Rectal smooth muscle tissue (tissue), 1 donor: ENCODE results near the gene SLC25A31.
A peak's percentile ranks its signal among the peaks of the same experiment; 100 is the strongest.

Experiments used
- H3K27ac ChIP-seq: one replicate; pipeline ENCODE4 v1.7.0; 2013; ENCODE audit warnings: low read depth, low read length, inconsistent platforms
- H3K27me3 ChIP-seq: one replicate; pipeline ENCODE4 v1.7.0; 2013; ENCODE audit warnings: low read length; ENCODE audit not compliant: control insufficient read depth, insufficient read depth
- H3K36me3 ChIP-seq: one replicate; pipeline ENCODE4 v1.7.0; 2013; ENCODE audit warnings: low read length; ENCODE audit not compliant: control insufficient read depth, insufficient read depth
- H3K4me1 ChIP-seq: one replicate; pipeline ENCODE4 v1.7.0; 2013; ENCODE audit warnings: low read length; ENCODE audit not compliant: control insufficient read depth, insufficient read depth
- H3K4me3 ChIP-seq: one replicate; pipeline ENCODE4 v1.7.0; 2013; ENCODE audit warnings: low read length
- H3K9ac ChIP-seq: one replicate; pipeline ENCODE4 v1.7.0; 2013; ENCODE audit warnings: low read length

Gene SLC25A31

GRCh38 chr4:127748957-127749356, 18.8 kb downstream of the SLC25A31 start:
- no peaks in the 10 kb centered on the region for H3K36me3 ChIP-seq
- H3K4me3 ChIP-seq: no peak overlapping the region

DNA sequence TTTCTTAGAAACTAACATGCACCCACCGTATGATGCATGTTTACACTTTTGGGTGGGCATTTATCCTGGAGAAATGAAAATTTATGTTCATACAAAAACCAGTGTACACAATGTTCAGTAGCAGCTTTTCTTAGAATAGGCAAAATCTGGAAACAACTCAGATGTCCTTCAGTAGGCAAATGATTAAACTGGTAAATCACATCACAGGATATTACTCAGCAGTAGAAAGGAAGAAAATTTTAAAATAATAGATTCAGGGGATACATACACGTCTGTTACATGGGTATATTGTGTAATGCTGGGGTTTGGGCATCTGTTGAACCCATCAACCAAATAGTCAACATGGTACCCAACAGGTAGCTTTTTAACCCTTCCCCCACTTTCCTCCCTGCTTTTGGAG, 26.7 kb downstream of the SLC25A31 start:
- Histone ChIP-seq H3K36me3 (no peaks in the 10 kb centered on the region), H3K4me1 (no peaks in the 10 kb centered on the region), H3K4me3 (no peak overlapping the region), H3K9ac (no peak overlapping the region), H3K27ac (no peak overlapping the region), H3K27me3 (no peaks in the 10 kb centered on the region)

More at GRCh38 chr4:127748957-127749356, 18.8 kb downstream of the SLC25A31 start:
- Histone ChIP-seq H3K9ac (no peak overlapping the region), H3K27ac (no peak overlapping the region), H3K4me1 (no peaks in the 10 kb centered on the region), H3K27me3 (no peaks in the 10 kb centered on the region)

DNA sequence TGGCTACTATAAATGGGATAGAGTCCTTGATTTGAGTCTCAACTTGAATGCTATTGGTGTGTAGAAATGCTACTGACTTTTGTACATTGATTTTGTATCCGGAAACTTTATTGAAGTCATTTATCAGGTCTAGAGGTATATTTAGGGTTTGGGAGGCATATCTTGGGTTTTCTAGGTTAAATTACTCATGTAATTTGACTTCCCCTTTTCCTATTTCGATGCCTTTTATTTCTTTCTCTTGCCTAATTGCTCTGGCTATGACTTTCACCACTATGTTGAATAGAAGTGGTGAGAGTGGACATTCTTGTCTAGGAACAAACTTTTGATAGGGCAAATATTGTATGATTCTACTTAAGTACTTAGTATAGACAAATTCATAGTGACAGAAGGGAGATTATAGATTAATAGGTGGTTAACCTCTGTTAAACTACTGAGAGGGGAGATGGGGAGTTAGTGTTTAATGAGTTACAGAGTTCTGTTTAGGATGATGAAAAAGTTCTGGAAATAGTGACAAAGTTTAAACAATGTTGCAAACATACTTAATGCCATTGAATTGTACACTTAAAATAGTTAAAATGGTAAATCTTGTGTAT, 29.1 kb downstream of the SLC25A31 start:
- Histone ChIP-seq H3K27ac (no peak overlapping the region), H3K9ac (no peak overlapping the region), H3K36me3 (no peaks in the 10 kb centered on the region), H3K4me1 (no peaks in the 10 kb centered on the region), H3K4me3 (no peak overlapping the region), H3K27me3 (no peaks in the 10 kb centered on the region)

DNA sequence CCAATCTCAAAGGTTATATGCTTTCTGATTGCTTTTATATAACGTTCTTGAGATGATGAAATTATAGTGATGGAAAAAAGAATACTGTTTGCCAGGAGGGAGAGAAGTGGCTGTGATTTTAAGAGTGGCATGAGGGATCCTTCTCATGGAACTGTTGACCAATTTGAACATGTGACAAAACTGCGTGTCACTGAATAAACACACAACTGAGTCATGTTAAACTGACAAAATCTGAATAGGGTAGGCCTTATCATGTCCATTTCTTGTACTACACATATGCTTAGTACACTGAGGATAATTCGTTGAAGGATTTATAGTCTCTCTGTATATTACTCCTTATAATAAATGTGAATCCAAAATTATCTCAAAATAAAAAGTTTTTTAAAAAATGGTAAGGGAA, 29.7 kb downstream of the SLC25A31 start:
- H3K27me3 ChIP-seq: no peaks in the 10 kb centered on the region
- no peak overlapping the region for H3K4me3 ChIP-seq
- no peaks in the 10 kb centered on the region for H3K36me3 ChIP-seq
- no peak overlapping the region for H3K9ac ChIP-seq
- no peak overlapping the region for H3K27ac ChIP-seq
- H3K4me1 ChIP-seq: no peaks in the 10 kb centered on the region

DNA sequence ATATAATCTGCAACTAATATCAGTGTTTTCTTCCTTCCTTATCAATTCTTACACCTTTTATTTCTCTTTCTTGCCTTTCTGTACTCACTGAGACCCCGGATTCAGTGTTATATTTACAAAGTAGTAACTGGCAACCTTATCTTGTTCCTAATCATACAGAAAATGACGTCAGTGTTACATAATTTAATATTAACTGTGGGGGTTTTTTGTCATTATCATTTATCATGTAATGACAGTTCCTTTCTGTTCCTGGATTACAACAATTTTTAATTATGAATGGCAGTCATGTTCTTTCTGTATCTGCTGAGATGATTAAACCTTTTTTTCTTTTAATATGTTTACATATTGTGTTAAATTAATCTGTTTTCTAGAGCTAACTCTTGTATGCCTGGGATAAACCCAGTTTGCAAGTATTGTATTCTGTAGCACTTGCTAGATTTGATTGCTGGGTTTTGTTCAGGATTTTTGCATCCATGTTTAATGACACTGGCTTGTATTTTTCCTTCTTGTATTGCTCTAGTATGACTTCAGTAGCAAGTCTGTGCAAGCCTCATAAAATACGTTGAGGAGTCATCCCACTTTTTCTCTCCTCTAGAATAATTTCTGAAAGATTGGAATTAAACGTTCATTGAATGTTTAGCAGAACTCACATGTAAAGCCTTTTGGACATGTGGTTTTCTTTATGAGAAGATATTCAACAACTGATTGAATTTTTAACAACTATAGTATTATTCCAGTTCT, 41.5 kb downstream of the SLC25A31 start:
- no peaks in the 10 kb centered on the region for H3K36me3 ChIP-seq

DNA sequence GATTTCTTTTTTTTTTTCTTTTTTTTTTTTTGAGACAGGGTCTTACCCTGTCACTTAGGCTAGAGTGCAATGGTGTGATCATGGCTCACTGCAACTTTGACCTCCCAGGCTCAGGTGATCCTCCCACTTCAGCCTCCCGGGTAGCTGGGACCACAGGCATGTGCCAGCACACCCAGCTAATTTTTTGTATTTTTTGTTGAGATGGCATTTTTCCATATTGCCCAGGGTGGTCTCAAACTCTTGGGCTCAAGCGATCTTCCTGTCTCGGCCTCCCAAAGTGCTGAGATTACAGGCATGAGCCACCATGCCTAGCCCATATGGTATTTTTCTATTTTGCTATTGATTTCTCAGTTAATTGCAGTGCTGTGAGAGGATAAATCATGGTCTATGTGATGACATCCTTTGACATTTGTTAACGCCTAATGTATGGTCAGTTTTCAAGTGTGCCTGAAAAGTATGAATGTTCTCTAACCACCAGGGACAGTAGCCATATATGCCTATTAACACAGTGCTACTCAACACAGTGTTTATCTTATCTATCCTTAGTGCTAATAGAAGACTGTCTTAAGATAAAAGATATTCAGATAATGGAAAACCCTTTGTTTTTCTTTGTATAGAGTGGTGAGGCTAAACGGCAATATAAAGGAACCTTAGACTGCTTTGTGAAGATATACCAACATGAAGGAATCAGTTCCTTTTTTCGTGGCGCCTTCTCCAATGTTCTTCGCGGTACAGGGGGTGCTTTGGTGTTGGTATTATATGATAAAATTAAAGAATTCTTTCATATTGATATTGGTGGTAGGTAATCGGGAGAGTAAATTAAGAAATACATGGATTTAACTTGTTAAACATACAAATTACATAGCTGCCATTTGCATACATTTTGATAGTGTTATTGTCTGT, 42.8 kb downstream of the SLC25A31 start:
- H3K36me3 ChIP-seq: no peaks in the 10 kb centered on the region
- no peak overlapping the region for H3K9ac ChIP-seq
- H3K4me1 ChIP-seq: no peaks in the 10 kb centered on the region
- H3K27me3 ChIP-seq: no peaks in the 10 kb centered on the region
- no peak overlapping the region for H3K4me3 ChIP-seq
- H3K27ac ChIP-seq: no peak overlapping the region

More for the DNA sequence above, 41.5 kb downstream of the SLC25A31 start:
- no peaks in the 10 kb centered on the region for H3K4me1 ChIP-seq
- H3K4me3 ChIP-seq: no peak overlapping the region
- H3K9ac ChIP-seq: no peak overlapping the region
- H3K27me3 ChIP-seq: no peaks in the 10 kb centered on the region
- H3K27ac ChIP-seq: no peak overlapping the region

DNA sequence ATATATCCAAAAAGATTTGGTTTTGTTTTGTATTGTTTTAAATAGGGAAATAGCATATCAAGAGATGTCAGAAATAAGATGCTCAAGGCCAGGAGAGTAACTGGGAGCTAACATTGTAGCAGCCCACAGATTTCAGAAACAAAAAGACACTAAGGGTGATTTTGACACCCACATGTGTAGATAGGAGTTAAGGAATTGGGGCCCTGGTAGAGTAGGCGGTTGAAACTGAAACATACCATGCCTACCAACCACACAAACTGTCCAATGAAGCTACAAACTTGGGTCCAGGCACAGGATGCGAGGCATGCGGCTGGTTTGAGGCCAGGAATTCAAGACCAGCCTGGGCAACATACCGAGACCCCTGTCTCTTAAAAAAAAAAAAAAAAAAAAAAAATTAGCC, 45.6 kb downstream of the SLC25A31 start:
- Histone ChIP-seq H3K27me3 (no peaks in the 10 kb centered on the region), H3K9ac (no peak overlapping the region), H3K4me1 (no peaks in the 10 kb centered on the region), H3K27ac (no peak overlapping the region), H3K36me3 (no peaks in the 10 kb centered on the region), H3K4me3 (no peak overlapping the region)

GRCh38 chr4:127776620-127777019, 46.4 kb downstream of the SLC25A31 start:
- Histone ChIP-seq H3K9ac (no peak overlapping the region), H3K4me3 (no peak overlapping the region), H3K4me1 (no peaks in the 10 kb centered on the region), H3K27me3 (no peaks in the 10 kb centered on the region), H3K36me3 (no peaks in the 10 kb centered on the region), H3K27ac (no peak overlapping the region)

DNA sequence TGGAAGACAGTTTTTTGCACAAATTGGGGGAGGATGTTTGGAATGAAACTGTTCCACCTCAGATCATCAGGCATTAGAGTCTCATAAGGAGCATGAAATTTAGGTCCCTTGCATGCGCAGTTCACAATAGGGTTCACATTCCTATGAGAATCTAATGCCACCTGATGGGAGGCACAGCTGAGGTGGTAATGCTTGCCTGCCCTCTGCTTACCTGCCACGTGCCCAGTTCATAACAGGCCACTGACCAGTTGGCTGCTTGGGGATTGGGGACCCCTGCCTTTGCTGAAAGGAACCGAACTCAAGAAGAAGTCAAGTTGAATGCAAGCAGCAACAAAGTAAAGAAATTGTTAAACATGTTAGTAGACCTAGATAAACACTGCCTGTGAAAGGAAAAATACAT, 47.3 kb downstream of the SLC25A31 start:
- H3K27me3 ChIP-seq: no peaks in the 10 kb centered on the region
- H3K36me3 ChIP-seq: no peaks in the 10 kb centered on the region
- H3K27ac ChIP-seq: no peak overlapping the region
- H3K4me1 ChIP-seq: no peaks in the 10 kb centered on the region
- H3K9ac ChIP-seq: no peak overlapping the region
- no peak overlapping the region for H3K4me3 ChIP-seq

GRCh38 chr4:127778102-127778501, 47.9 kb downstream of the SLC25A31 start:
- Histone ChIP-seq H3K36me3 (no peaks in the 10 kb centered on the region), H3K4me3 (no peak overlapping the region), H3K4me1 (no peaks in the 10 kb centered on the region), H3K27me3 (no peaks in the 10 kb centered on the region), H3K27ac (no peak overlapping the region), H3K9ac (no peak overlapping the region)

DNA sequence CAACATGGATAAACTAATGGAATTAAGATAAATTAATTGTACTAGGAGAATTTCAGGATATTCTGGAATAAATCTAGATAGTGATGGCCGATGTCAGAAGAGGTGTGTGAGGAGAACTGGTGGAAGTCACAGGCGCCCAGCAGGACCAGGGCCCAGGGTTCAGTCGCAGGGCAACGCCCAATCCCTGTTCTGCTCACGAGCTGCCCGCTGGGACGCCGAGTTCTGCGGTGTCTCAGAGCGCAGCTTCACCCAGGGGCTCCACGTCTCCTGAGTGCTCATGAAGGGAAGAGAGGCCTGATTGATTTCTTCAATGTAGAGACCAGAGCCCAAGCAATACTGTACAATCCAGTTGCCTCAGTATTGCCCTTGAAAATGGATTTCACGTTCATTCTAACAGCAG, 50.4 kb downstream of the SLC25A31 start:
- Histone ChIP-seq H3K27ac (no peak overlapping the region), H3K4me3 (no peak overlapping the region), H3K36me3 (no peaks in the 10 kb centered on the region), H3K9ac (no peak overlapping the region), H3K27me3 (no peaks in the 10 kb centered on the region), H3K4me1 (no peaks in the 10 kb centered on the region)

DNA sequence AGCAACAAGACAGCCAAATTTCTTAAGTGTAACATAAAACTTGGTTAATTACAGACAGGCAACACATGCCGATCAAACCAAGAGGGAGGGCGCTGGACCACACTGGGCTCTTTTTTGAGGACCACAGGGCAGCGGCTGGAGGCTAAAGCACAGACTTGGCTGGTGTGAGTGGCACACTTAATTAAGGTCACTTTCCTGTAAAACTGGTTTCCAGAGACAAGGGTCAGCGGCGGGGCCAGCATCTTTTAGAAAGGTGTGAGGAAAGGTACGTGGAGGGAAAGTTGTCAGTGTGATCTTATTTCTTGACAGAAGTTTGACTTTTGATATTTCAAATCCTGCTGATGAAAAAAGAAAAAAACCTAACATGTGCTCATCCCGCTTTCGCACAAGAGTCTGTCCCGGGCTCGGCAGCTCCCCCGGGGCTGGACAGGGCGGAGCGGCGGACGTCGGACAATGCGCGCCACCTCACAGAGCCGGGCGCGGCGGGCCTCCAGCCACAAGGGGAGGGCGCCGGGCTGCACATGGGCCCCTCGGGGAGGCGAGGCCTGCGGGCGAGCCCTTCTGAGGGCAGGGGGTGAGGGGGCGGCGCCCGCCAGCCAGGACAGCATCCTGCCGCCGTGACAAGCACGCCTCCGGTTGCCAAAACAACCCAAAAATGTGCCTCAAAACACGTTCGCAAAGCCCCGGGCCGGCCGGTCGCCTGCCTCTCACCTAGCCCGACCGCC, 51.3 kb downstream of the SLC25A31 start:
- Histone ChIP-seq H3K4me3 (peak overlapping the region; percentile 93), H3K9ac (no peak overlapping the region), H3K36me3 (no peaks in the 10 kb centered on the region), H3K27ac (peak overlapping the region; percentile 61), H3K27me3 (no peaks in the 10 kb centered on the region), H3K4me1 (no peaks in the 10 kb centered on the region)
